ENCODE data around the gene MSANTD2. TPM values are rescaled to one million over a fixed set of nuclear protein-coding genes. Genes with fewer than 3 reads are reported as not detected.

The MSANTD2 gene
- total and polyA plus RNA-seq, 3 donors from 2014 or later, result 7.4 to 19.1 (median 11.3) TPM

DNA sequence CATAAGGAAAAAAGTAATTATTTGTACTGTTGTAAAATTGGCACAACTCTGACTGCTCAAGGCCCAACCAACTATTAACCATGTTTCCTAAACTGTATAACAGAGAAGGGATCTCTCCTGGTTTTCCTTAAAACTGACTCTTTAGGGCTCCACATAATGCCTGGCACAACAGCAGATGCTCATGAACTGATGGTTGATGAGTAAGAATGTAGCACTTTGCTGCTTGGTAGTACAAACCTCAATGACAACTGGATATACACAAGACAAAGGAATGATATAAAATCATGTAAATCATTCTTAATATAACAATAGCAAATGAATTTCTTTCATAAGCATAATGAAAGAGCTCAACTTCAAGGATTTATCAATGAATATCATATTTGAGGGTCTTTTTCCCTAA is 11.7 kb downstream of the MSANTD2 start:
- no peak overlapping the region for H3K4me3 ChIP-seq

DNA sequence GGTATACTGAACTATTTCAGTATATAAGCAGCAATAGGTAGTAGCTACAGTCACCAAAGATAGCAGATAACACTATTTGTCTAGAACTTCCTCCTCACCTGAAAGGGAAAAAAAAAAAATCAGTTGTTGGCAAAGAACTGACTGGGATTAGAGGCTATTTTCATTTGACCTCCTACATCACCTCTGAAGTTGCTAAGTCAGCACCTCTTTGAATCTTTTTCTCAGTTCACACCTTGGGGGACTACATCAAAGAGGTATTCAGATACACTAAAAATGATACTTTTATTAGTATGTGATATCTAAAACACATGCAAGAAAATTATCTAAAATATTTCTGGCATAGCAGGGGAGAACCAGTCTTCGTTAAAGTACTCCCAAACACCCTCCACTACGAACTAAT is 16.2 kb downstream of the MSANTD2 start:
- Histone ChIP-seq H3K36me3 (ENCODE audit: low read depth, missing control alignments) (no peaks in the 10 kb centered on the region), H3K4me1 (no peaks in the 10 kb centered on the region), H3K27ac (no peak overlapping the region), H3K9me3 (no peaks in the 10 kb centered on the region), H3K4me3 (no peak overlapping the region), H3K27me3 (no peaks in the 10 kb centered on the region)
- DNase-seq, result no peak
- TF ChIP-seq POLR2A (IDR thresholded peaks at IDR 0.05), result no peak
- TF ChIP-seq, protein P1, sequence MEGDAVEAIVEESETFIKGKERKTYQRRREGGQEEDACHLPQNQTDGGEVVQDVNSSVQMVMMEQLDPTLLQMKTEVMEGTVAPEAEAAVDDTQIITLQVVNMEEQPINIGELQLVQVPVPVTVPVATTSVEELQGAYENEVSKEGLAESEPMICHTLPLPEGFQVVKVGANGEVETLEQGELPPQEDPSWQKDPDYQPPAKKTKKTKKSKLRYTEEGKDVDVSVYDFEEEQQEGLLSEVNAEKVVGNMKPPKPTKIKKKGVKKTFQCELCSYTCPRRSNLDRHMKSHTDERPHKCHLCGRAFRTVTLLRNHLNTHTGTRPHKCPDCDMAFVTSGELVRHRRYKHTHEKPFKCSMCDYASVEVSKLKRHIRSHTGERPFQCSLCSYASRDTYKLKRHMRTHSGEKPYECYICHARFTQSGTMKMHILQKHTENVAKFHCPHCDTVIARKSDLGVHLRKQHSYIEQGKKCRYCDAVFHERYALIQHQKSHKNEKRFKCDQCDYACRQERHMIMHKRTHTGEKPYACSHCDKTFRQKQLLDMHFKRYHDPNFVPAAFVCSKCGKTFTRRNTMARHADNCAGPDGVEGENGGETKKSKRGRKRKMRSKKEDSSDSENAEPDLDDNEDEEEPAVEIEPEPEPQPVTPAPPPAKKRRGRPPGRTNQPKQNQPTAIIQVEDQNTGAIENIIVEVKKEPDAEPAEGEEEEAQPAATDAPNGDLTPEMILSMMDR (IDR thresholded peaks at IDR 0.05), result no peak
- WGBS, 2 donors, result 89 to 94% methylated on average over 2 of the region's 2 CpGs
- intact Hi-C loops (cut with DNase I; ENCODE audit: low total_unique reads), result no loop called here

More for the DNA sequence above, 11.7 kb downstream of the MSANTD2 start:
- Histone ChIP-seq H3K4me1 (no peaks in the 10 kb centered on the region), H3K27ac (no peak overlapping the region), H3K27me3 (no peaks in the 10 kb centered on the region), H3K36me3 (ENCODE audit: low read depth, missing control alignments) (no peaks in the 10 kb centered on the region), H3K9me3 (no peaks in the 10 kb centered on the region)
- no peak for DNase-seq
- intact Hi-C loops (cut with DNase I; ENCODE audit: low total_unique reads), result no loop called here
- no peak for TF ChIP-seq POLR2A (IDR thresholded peaks at IDR 0.05)
- TF ChIP-seq, protein P1 (IDR thresholded peaks at IDR 0.05), result no peak

DNA sequence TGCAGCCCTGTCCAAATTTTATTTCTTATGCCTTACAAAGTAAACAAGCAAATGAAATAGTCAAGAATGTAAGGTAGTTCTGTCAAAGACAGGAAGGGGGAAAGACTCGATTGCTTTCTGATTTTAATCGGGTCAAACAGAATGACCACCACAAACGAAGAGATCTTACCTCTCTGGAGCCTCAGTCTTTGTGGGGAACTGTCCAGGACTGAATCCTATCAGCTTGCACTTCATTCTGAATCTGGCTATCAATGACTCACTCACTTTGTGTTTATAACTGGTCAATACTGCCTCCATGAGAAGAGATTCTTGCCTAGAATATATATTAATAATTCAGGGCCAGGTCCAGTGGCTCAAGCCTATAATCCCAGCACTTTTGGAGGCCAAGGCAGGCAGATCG is 17.2 kb downstream of the MSANTD2 start:
- H3K36me3 ChIP-seq (ENCODE audit: low read depth, missing control alignments), result no peaks in the 10 kb centered on the region
- intact Hi-C loops (cut with DNase I; ENCODE audit: low total_unique reads), result no loop called here
- 92 to 95% methylated on average over 4 of the region's 4 CpGs for WGBS, 2 donors
- TF ChIP-seq POLR2A (IDR thresholded peaks at IDR 0.05), result no peak
- TF ChIP-seq, protein P1 (IDR thresholded peaks at IDR 0.05), result no peak
- H3K4me1 ChIP-seq, result no peaks in the 10 kb centered on the region
- H3K9me3 ChIP-seq, result no peaks in the 10 kb centered on the region
- no peaks in the 10 kb centered on the region for H3K27me3 ChIP-seq
- H3K27ac ChIP-seq, result no peak overlapping the region
- no peak overlapping the region for H3K4me3 ChIP-seq
- no peak for DNase-seq

DNA sequence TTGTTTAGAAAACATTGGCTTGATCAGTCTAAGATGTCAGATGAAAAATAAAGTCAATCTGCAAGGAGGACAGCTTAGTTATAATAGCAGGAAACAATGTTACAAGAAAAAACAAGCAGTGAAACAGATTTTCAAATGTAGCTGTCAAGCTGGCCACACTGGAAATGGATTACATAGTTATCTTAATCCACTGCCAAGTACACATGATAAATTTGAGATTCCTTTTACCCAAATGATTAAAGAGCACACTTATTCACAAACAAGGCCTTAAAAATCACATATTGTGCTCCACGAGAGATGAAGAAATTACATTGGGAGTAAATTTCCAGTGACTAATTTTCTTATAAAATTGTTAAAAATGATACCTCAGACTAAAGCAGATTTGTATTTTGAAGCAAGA is 20.6 kb downstream of the MSANTD2 start:
- TF ChIP-seq, protein P1 (IDR thresholded peaks at IDR 0.05), result no peak
- no peak for TF ChIP-seq POLR2A (IDR thresholded peaks at IDR 0.05)
- Histone ChIP-seq H3K36me3 (ENCODE audit: low read depth, missing control alignments) (no peaks in the 10 kb centered on the region), H3K27ac (no peak overlapping the region), H3K4me3 (no peak overlapping the region), H3K9me3 (no peaks in the 10 kb centered on the region), H3K27me3 (no peaks in the 10 kb centered on the region), H3K4me1 (no peaks in the 10 kb centered on the region)
- 52 to 57% methylated on average over 1 of the region's 1 CpG for WGBS, 2 donors
- no peak for DNase-seq
- intact Hi-C loops (cut with DNase I; ENCODE audit: low total_unique reads), result no loop called here

DNA sequence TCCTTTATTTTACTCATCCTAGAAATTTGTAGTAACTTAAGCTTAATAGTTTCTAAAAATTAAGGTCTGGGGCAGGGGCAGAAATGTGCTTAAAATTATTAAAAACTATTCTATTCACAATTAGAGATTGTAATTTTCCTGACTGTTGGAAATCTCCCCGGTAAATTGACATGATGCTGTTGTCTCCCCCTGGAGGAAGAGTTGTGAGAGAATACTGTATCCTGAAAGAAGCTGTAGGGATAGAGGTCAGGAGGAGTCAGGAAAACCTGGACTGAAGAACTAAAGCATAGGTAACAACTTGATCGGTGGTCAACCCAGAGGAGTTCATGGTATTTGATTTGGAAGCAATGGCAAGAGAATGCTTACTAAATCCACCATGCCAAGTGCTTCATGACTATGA is 21.9 kb downstream of the MSANTD2 start:
- 84 to 89% methylated on average over 2 of the region's 2 CpGs for WGBS, 2 donors
- H3K27ac ChIP-seq, result no peak overlapping the region
- no peaks in the 10 kb centered on the region for H3K36me3 ChIP-seq (ENCODE audit: low read depth, missing control alignments)
- no peak for DNase-seq
- H3K9me3 ChIP-seq, result no peaks in the 10 kb centered on the region
- no peak overlapping the region for H3K4me3 ChIP-seq
- TF ChIP-seq, protein P1 (IDR thresholded peaks at IDR 0.05), result no peak
- no peak for TF ChIP-seq POLR2A (IDR thresholded peaks at IDR 0.05)
- H3K4me1 ChIP-seq, result no peaks in the 10 kb centered on the region
- intact Hi-C loops (cut with DNase I; ENCODE audit: low total_unique reads), result no loop called here
- H3K27me3 ChIP-seq, result no peaks in the 10 kb centered on the region
